RKO (cell line): Measurements from ENCODE around the gene OSBPL3.
"Not testable (repeated sequence)": the region's sequence is repeated elsewhere in the genome, so short reads cannot be mapped to it uniquely, and the experiment has no call there.

ENCODE experiments used
- DNase-seq: peaks from one replicate; pipeline ENCODE4 v3.0.0-alpha.2; 2016; ENCODE audit warnings: low spot score

The OSBPL3 gene

DNA sequence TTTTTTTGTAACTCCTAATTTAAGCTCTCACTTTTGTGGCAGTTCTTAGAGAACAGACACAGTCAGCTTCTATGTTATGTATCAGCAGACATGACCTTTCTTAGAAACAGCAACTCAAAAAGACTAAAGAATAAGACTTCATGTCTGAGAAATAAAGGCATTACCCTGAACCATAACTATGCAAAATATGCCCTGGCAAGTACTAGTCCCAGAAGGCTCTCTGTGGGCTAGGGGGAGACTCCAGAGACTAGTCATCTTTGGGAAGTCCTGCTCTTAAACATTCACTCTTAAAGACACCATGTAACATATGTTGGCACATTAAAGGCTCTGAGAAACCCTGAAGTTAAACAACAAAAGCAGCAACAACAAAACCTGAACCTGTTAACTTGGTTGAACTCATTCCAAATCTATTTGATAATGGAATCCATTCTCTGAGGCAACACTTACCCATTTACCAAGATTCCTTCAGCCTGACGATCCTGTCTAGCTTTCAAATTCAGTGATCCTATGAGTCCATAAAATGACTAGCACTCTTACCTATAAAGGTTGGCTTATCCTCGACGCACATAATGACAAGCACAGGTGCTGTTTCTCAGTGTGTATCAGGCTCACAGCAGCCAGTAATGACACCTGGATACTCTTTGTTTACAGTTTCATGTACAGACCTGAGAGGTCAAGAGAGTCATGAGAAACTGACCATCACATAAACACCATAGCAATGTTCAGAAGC lies 62.3 kb downstream of the OSBPL3 start:
- DNase-seq, result no peak

GRCh38 chr7:24916463-24917040 lies 63.4 kb downstream of the OSBPL3 start:
- no peak for DNase-seq

DNA sequence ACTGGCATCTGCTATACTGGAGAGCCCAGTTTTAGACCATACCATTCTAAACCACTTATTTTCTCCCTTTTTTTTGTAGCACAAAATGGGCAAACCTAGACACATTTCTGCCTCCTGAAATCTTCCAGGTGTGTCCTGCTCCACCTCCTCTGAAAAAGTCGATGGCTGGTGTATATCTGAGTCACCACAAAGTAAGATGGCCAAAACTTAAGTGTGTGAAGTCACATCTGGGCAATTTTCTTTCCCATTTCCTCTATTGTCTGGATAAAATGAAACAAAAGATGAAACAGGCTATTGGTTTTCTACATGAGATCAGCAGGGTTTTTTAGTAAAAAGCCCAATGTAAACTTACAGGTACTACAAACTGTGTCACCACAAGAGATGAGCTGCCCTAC lies 65.5 kb downstream of the OSBPL3 start:
- no peak for DNase-seq

DNA sequence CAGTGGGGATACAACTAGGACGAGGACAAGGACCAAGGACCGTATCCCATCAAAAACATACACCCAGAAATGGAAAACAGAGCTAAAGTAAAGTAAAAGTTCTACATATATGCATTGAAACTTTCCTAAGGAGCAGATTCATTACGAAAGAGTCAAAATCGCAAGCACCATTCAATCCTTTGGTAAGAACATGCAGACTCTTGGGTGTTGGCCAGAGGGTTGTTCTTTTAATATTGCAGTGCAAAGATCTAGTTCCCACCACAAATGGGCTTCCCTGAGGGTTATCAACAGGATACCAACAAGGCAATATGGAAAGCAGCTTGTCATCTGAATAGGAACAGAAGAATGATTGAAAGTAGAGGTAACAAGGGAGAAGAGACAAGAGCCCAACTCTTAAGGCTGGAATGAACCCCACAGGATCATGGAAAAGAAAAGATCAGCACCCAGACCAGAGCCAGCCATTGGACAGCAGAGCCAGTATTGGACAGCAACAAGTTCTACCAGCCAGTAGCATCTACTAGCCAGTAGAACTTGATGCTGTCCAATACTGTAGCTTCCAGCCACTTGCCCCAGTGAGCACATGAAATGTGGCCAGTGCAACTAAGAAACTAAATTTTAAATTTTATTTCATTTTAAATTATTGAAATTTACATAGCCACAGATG lies 66.0 kb downstream of the OSBPL3 start:
- DNase-seq, result no peak

DNA sequence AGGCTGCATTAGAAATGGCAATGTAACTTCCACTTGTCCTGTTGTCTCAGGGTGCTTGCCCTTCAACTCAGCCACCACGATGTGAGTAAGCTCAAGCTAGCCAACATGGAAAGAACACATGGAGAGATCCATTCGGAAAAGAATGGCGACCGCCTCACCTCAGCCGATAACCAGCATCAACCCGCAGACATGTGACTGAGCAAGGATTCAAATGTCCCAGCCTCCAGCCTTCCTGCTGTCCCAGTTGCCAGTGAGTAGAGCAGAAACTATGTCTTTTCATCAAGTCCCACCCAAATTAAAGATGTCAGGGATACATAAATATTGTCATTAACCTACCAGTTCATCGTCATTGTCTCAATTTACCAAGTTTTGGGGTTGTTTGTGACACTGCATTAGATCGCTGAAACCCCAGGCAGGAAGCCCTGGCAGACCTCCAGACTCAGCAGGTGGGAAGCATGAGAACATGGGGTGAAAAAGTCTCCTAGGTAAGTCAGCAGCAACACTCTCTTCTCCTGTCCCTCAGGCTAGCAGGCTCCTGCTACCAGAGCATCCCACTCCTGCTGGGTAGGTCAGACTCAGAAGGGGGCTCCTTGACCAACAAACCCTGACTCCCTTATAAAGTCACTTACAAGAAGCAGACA lies 67.0 kb downstream of the OSBPL3 start:
- DNase-seq, result no peak

DNA sequence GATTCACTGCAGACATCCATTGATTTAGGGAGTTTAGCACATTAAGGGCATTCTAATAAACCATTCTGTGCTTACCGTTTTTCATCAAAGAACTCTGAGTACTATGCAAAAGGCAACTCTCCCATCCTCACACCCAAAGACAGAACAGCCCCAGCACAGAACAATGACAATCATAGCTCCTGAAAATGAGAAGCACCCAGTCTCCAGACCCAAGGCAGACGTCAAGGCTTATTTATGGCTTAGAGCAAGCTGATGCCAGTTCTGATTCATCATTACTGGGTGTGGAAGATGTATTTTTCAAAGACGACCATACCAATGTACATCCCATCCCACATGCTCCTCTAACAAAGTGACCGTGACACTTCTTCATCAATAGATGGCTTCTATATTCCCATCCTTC lies 67.6 kb downstream of the OSBPL3 start:
- DNase-seq, result no peak

DNA sequence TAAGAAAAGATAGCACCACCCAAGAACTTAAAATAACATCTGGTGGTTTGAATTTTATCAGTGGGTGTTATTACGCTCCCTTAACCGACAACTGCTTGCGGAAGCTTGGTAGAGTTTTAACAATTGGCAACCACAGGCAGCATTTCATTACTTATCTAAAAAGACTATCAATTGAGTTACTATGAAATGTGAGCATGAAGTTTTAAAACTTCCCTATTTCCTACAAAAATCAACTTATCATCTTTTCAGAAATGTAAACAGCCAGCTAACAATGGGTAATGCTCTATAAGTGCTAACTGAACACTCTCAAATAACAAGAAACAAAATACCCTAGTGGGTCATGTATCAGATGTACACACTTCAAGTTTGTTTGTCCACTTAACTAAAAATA lies 68.8 kb downstream of the OSBPL3 start:
- no peak for DNase-seq

GRCh38 chr7:24910551-24911212 lies 69.3 kb downstream of the OSBPL3 start:
- no peak for DNase-seq

DNA sequence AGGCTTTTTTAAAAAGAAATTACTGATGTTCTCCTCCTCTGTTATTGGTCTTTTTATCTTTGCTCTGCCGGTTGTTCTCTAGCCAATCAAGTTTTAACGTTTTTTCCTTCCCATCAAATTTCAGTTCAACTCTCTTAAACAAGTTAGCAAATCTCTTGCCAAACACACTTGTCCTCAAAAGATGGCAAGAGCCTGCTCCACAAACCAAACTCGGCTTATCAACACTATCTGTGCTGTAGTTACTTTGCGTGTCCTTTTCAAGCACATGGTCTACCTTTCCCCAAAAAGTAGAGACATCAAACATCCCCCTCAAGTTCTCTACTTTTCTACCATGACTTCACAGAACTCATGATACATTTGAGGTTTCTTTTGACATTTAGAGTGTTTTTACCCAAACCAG lies 71.3 kb downstream of the OSBPL3 start:
- no peak for DNase-seq

GRCh38 chr7:24908166-24908565 lies 71.8 kb downstream of the OSBPL3 start:
- no peak for DNase-seq

DNA sequence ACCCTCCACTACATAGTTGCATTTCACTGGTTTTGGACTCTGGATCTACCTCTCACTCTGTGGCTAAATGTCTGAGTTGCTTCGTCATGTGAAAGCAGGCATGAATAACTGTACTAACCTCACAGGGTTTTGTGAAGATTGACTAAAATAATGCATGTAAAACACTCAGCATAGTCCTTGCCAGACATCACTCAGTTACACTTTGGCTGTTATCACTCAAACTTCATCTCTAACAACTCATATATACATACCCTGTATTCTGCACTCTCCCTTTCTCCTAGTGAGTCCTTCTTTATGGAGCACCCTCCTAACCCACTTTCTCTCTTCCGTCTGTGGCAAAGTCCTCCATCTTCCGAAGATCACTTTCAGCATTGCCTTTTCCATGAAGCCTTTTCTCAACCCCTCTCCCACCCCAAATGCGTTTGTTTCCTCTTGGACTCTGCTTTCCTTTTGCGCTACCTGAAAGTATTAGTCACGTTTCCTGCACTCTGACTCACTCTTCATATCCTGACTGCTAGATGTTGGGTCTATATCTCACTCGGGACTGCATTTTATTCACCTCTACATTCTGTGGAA lies 72.6 kb downstream of the OSBPL3 start:
- DNase-seq, result peak; percentile 75

GRCh38 chr7:24905996-24906770 lies 73.8 kb downstream of the OSBPL3 start:
- no peak for DNase-seq

- DNase-seq, result not testable (repeated sequence)
Observed at GRCh38 chr7:24903992-24904391, 76.0 kb downstream of the OSBPL3 start.

DNA sequence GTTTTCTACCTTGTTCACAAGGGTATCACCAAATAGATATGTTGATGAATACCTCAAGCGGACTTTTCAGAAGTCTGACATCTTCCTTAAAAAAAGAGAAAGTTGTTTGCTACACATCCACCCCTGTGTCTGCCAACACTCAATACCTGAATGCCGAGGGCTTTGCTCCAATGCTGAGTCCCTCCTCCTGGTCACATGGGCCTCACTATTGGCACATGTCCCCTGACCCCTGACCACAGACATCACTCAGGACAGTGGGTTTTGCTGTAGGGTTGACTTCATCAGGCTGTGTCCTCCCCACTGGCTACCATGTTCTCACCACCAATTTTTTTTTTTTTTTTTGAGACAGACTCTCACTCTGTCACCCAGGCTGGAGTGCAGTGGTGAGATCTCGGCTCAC lies 76.4 kb downstream of the OSBPL3 start:
- DNase-seq, result no peak

GRCh38 chr7:24902931-24903330 lies 77.0 kb downstream of the OSBPL3 start:
- no peak for DNase-seq

DNA sequence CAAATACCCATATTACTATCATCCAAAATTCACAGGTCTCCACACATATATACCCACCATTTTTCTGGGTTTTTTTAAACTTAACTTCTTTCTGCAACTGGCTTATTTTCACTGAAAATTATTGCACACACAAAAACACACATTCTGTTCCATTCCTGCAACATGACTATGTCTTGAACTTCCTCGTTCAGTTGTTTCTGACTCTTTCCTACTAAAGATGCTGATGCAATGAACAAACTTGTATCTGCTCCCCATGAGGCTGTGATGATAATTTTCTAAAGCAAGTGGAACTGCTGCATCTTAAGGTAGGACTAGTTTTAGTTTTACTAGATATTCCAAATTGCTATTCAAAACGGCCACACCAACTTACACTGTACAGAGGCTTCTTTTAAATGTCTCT lies 77.7 kb downstream of the OSBPL3 start:
- no peak for DNase-seq

- DNase-seq, result no peak
Observed at GRCh38 chr7:24899905-24900304, 80.1 kb downstream of the OSBPL3 start.

DNA sequence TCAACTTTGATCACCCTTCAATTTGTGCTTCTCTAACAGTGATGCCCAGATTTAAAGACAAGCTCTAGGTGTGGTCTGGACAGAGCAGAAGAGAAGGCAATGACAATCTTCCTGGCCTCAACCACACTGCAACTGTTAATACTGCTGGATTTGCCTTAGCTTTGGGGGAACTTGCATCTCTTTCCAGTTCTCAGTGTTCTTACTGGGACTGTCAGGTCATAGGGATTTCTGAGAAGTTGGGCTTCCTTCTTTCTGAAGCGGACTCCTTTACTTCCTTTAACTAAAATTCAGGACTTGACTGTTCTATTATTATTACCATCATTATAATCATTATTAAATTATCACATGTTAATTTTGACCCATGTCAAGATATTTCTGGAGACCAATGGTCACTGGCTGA lies 80.8 kb downstream of the OSBPL3 start:
- no peak for DNase-seq

DNA sequence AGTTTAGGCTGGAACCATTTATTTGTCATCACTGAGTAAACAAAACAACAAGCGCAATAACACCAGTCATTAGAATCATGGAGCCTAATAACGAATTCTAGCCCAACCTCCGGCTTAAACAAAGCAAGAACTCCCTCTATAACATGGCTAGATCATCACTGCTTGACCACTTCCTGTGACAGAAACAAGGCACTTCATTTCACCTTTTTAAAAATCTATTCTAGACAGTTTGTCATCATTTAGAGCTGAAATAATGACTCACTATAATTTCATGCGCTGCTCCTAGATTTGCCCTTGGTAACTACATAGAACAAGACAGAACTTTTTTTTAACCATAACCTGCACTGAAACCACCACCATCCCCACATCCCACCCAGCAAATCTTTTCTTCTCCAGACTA lies 81.3 kb downstream of the OSBPL3 start:
- DNase-seq, result peak; percentile 30

- DNase-seq, result no peak
Observed at GRCh38 chr7:24896031-24896501, 83.9 kb downstream of the OSBPL3 start.
